Hepatocyte (in vitro differentiated cells): ENCODE results near the gene GPR18. TPM values are rescaled to one million over a fixed set of nuclear protein-coding genes. Genes with fewer than 3 reads are reported as not detected.

Source experiments
- DNase-seq: peaks from one replicate; pipeline ENCODE4 v3.0.0-alpha.2; 2016; ENCODE audit warnings: low spot score
- H2AFZ ChIP-seq: fragments of 200-600 bp; sonication (generic); 2 replicates; pipeline ENCODE4 v1.6.0; 2016; ENCODE audit warnings: antibody characterized with exemption, mild to moderate bottlenecking
- H3K27ac ChIP-seq: fragments of 200-600 bp; sonication (generic); 2 replicates; pipeline ENCODE4 v1.5.1; 2016; ENCODE audit warnings: mild to moderate bottlenecking
- H3K27me3 ChIP-seq: fragments of 200-600 bp; sonication (generic); 2 replicates; pipeline ENCODE4 v1.6.1; 2016
- H3K36me3 ChIP-seq: fragments of 200-600 bp; sonication (generic); replicated peaks from 2 replicates; pipeline ENCODE4 v1.5.1; 2016; ENCODE audit warnings: low read depth; ENCODE audit not compliant: insufficient read depth
- H3K4me1 ChIP-seq: fragments of 200-600 bp; sonication (generic); 2 replicates; pipeline ENCODE4 v1.5.1; 2016; ENCODE audit warnings: mild to moderate bottlenecking, moderate library complexity; ENCODE audit not compliant: insufficient read depth
- H3K4me2 ChIP-seq: fragments of 200-600 bp; sonication (generic); 2 replicates; pipeline ENCODE4 v1.6.0; 2016
- H3K4me3 ChIP-seq: fragments of 200-600 bp; sonication (generic); 2 replicates; pipeline ENCODE4 v1.5.1; 2016; ENCODE audit warnings: mild to moderate bottlenecking
- H3K79me2 ChIP-seq: fragments of 200-600 bp; sonication (generic); 2 replicates; pipeline ENCODE4 v1.6.0; 2017; ENCODE audit warnings: mild to moderate bottlenecking
- H3K9me2 ChIP-seq: fragments of 200-600 bp; sonication (generic); replicated peaks from 2 replicates; pipeline ENCODE4 v1.6.0; 2017; ENCODE audit warnings: mild to moderate bottlenecking; ENCODE audit not compliant: insufficient read depth
- H3K9me3 ChIP-seq: fragments of 200-600 bp; sonication (generic); 2 replicates; pipeline ENCODE4 v1.5.1; 2016; ENCODE audit warnings: low read depth, mild to moderate bottlenecking
- H4K20me1 ChIP-seq: fragments of 200-600 bp; sonication (generic); 2 replicates; pipeline ENCODE4 v1.6.0; 2016; ENCODE audit warnings: mild to moderate bottlenecking; ENCODE audit not compliant: insufficient read depth, poor library complexity, severe bottlenecking
- EZH2 ChIP-seq: fragments of 200-600 bp; sonication (generic); IDR thresholded peaks from 2 replicates; pipeline ENCODE4 v1.6.1; 2016; ENCODE audit warnings: antibody characterized with exemption, mild to moderate bottlenecking, borderline replicate concordance
- EZH2phosphoT487 ChIP-seq: fragments of 200-600 bp; sonication (generic); IDR thresholded peaks from one replicate; pipeline ENCODE4 v1.6.1; 2018; ENCODE audit warnings: antibody characterized with exemption, mild to moderate bottlenecking, low read depth, moderate library complexity; ENCODE audit not compliant: unreplicated experiment, severe bottlenecking
- WGBS: methylation state at CpG from one replicate; pipeline ENCODE4 v1.1.6; 2016; ENCODE audit warnings: low lambda C conversion rate; ENCODE audit errors: missing lambda C conversion rate; 5-methylcytosine and 5-hydroxymethylcytosine counted together
- polyA plus RNA-seq: library from polyadenylated mRNA; unstranded; fragments of >200 nt; fragmentation: Nextera tagmentation; extraction: Ambion mirVana; gene quantifications from 2 replicates; pipeline ENCODE4 v1.2.1, GENCODE V29; 2016
- total RNA-seq: library from RNA; depleted of rRNA; stranded (reverse); fragments of >200 nt; gene quantifications from 2 replicates; pipeline ENCODE4 v1.2.3, GENCODE V29; 2014
- TF ChIP-seq, protein P1 (sequence below): fragments of 200-600 bp; sonication (generic); IDR thresholded peaks from 2 replicates; pipeline ENCODE4 v1.5.1; 2016; ENCODE audit warnings: antibody characterized with exemption, mild to moderate bottlenecking; ENCODE audit not compliant: poor library complexity

The GPR18 gene
- total and polyA plus RNA-seq, 2 experiments from 2014 or later = not detected

DNA sequence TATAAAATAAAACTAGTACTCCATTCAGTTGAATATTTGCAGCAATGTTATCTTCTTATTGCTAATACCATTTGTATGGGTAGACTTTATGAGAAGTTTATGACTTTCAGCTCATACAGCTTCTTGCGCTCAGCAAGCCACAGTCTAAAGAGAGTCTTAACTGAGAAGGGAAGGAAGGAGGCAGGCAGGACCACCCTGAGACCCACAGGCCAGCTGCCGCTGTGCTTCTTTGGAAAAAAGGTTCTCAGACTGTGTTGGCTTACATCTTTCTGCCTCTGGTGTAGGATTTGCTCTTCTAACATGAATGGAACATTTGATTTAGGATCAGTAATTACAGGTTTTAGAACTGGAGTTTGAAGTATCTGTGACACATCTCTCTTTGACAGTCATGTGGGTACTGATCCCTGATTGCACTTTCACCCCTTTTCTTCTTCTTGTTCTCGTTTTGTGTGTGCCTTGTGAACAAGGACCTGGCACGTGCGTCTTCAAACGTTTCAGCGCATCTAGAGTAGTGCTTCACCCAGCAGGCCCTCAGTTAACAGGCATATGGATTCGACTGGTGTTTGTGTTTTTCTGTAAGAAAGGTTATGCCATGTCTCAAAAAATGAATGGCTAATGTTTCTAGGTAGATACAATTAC is 7.1 kb upstream of the GPR18 start:
- TF ChIP-seq EZH2 = no peak
- TF ChIP-seq, protein P1, sequence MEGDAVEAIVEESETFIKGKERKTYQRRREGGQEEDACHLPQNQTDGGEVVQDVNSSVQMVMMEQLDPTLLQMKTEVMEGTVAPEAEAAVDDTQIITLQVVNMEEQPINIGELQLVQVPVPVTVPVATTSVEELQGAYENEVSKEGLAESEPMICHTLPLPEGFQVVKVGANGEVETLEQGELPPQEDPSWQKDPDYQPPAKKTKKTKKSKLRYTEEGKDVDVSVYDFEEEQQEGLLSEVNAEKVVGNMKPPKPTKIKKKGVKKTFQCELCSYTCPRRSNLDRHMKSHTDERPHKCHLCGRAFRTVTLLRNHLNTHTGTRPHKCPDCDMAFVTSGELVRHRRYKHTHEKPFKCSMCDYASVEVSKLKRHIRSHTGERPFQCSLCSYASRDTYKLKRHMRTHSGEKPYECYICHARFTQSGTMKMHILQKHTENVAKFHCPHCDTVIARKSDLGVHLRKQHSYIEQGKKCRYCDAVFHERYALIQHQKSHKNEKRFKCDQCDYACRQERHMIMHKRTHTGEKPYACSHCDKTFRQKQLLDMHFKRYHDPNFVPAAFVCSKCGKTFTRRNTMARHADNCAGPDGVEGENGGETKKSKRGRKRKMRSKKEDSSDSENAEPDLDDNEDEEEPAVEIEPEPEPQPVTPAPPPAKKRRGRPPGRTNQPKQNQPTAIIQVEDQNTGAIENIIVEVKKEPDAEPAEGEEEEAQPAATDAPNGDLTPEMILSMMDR = no peak
- no peak for TF ChIP-seq EZH2phosphoT487
- Histone ChIP-seq H3K27me3 (no peaks in the 10 kb centered on the region), H4K20me1 (no peaks in the 10 kb centered on the region), H3K4me2 (no peak overlapping the region), H3K4me3 (no peak overlapping the region), H3K79me2 (no peaks in the 10 kb centered on the region), H3K27ac (no peak overlapping the region), H3K36me3 (no peaks in the 10 kb centered on the region), H3K9me3 (no peaks in the 10 kb centered on the region), H3K9me2 (no peaks in the 10 kb centered on the region), H2AFZ (no peak overlapping the region), H3K4me1 (no peaks in the 10 kb centered on the region)
- no peak for DNase-seq
- 83% methylated on average over 8 of the region's 8 CpGs for WGBS

DNA sequence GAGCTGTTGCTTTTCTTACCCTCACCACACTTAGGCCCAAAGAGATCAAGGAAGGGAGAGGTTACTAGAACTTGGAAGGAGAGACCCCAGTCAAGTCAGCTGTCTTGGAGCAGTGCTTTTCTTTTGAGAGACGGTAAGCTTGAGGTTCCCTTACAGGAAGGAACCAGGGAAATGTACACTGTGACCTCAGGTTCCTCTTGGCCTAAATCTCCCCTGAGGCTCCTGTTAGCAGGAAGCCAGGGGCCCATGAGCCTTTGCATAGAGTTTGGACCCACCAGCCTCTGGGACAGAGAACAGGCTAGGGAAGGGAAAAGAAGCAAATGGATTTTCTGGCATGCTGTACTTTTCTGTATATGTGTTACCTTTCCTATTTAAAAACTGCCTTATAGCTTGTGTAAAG is 5.9 kb upstream of the GPR18 start:
- Histone ChIP-seq H3K4me2 (no peak overlapping the region), H3K27me3 (no peaks in the 10 kb centered on the region), H4K20me1 (no peaks in the 10 kb centered on the region), H3K79me2 (no peaks in the 10 kb centered on the region), H3K4me3 (no peak overlapping the region), H3K36me3 (no peaks in the 10 kb centered on the region), H2AFZ (no peak overlapping the region), H3K9me3 (no peaks in the 10 kb centered on the region), H3K4me1 (no peaks in the 10 kb centered on the region), H3K9me2 (no peaks in the 10 kb centered on the region), H3K27ac (no peak overlapping the region)
- TF ChIP-seq EZH2phosphoT487 (no peak), EZH2 (no peak)
- TF ChIP-seq, protein P1 = no peak
- DNase-seq = no peak
- 43% methylated on average over 1 of the region's 1 CpG for WGBS

DNA sequence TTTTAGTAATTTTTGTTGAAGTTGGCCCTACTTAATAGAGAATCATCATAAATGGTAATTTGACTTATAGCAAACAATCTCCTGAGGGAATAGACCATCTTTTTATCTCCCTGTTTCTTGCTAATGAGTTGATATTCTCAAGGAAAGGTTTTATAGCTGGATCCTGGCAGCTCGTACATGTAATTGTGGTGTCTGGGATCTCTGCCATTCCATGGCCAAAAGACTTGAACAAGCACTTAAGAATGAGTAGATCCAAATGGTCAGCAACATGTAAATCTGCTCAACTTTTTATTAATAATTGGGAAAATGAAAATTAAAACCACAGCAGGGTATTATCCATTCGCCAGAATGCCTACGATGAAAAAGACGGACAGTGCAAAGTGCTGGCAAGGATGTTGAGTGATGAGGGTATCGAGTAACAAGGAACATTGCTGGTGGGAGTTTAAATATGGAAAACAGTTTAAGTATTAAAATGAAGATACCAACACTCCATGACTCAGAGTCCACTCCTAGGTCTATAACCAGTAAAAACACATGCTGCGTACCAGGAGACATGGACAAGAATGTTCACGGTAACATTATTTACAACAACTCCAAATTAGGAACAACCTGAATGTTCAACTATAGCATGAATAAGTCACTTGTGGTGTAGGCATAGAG is 5.1 kb upstream of the GPR18 start:
- TF ChIP-seq, protein P1 = no peak
- TF ChIP-seq EZH2phosphoT487 (no peak), EZH2 (no peak)
- H3K27ac ChIP-seq = no peak overlapping the region

More for the DNA sequence above, 5.1 kb upstream of the GPR18 start:
- Histone ChIP-seq H3K9me3 (no peaks in the 10 kb centered on the region), H2AFZ (no peak overlapping the region), H3K9me2 (no peaks in the 10 kb centered on the region), H3K4me1 (no peaks in the 10 kb centered on the region), H4K20me1 (no peaks in the 10 kb centered on the region), H3K79me2 (no peaks in the 10 kb centered on the region), H3K27me3 (no peaks in the 10 kb centered on the region), H3K4me2 (no peak overlapping the region), H3K4me3 (no peak overlapping the region), H3K36me3 (no peaks in the 10 kb centered on the region)
- DNase-seq = no peak
- WGBS = 95% methylated on average over 7 of the region's 7 CpGs
